Measurements from ENCODE around the gene SOX1. TPM values are rescaled to one million over a fixed set of nuclear protein-coding genes. Genes with fewer than 3 reads are reported as not detected.

SOX1 gene
- total RNA-seq, 5 donors from 2014 or later (not counting 1 experiment from before 2014, with no cell fraction given), result not detected

DNA sequence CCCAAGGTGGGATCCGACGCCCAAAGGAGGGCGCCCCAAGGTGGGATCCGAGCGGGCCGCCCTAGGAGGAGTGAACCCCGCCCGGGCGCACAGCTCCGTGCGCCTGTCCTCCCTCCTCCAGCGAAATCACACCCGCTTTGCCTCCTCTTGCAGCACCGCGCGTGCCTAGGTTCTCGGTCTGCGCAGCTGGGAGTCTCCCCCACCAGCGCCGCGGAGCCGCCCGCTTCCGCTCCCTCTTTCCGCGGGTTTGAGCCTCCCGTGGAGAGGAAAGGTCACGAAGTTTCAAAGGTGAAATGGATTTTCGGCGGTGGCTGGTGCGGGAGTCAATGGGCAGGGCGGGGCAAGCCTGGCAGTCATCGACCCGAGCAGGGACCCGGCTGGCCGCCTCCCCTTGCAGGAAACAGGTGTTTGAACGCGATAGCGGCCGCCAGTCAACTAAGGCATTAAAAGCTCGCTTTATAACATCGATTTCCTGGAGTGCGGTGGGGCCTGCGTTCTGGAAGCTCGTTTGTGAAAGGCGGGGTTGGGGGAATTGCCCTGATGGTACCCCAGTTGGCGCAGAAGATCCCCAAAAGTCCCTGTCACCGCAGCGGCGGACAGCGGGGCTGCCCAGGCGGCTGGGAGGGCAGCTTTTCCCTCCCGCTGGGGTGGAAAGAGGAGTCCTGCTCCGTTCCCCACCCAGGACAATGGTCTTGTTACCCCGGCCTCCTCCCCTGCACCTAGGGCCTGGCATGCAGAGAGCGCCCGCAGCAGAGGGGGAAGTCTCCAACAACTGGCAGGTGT lies 9.0 kb upstream of the SOX1 start:
- Histone ChIP-seq H3K4me3 (ENCODE audit: control insufficient read depth in 1 of 2, extremely low read depth in 1 of 2, low read length in 1 of 2) (peak overlapping the region in 1 of 2 donors; percentile 5), H3K27ac (ENCODE audit: low read length) (no peak overlapping the region), H3K36me3 (ENCODE audit: control insufficient read depth in 2 of 2, extremely low read depth in 1 of 2, insufficient read depth in 1 of 2, low read length in 1 of 2) (no peaks in the 10 kb centered on the region), H3K27me3 (replicated peaks in 1 of 2; ENCODE audit: control insufficient read depth in 2 of 2, extremely low read depth in 1 of 2, insufficient read depth in 2 of 2, low read length in 1 of 2) (peaks cover 34 to 92% of the 10 kb centered on the region in 2 experiments), H3K9me3 (no peaks in the 10 kb centered on the region), H3K4me1 (ENCODE audit: control insufficient read depth in 1 of 2, extremely low read depth in 1 of 2, insufficient read depth in 2 of 2, low read length in 2 of 2) (peaks cover 0 to 3% of the 10 kb centered on the region in 2 experiments)
- Mint-ChIP-seq H3K27me3 (peaks cover 47 to 69% of the 10 kb centered on the region in 2 donors), H3K4me1 (peaks cover 2 to 8% (median 5%) of the 10 kb centered on the region in 3 donors), H3K9me3 (no peaks in the 10 kb centered on the region), H3K4me3 (no peak overlapping the region), H3K27ac (no peak overlapping the region), H3K36me3 (no peaks in the 10 kb centered on the region)
- no peak for DNase-seq
- POLR2A ChIA-PET, result no interaction called here
- no peak for ATAC-seq (replicated peaks in 1 of 4)
- 2% methylated on average over 49 of the region's 57 CpGs for WGBS (ENCODE audit: insufficient coverage)
- CTCF ChIA-PET, result no interaction called here

DNA sequence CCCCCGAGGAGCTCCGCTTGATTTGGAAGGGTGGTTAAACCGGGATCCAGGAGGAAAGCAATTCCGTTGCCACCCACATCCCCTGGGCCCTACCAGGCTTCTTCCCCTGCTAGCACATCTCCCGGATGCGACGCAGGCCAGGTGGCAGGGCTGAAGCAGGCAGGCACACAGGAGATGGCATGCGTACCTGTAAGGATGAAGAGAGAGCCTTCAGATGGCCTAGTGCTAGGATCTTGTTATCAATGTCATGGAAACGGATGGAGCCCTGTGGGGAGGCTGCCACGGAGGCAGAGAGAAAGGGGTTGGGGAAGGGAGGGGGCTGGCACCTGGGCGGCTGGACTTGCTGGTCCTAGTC lies 8.5 kb upstream of the SOX1 start:
- ChIA-PET CTCF (no interaction called here), POLR2A (no interaction called here)
- Histone ChIP-seq H3K27ac (ENCODE audit: low read length) (no peak overlapping the region), H3K4me3 (ENCODE audit: control insufficient read depth in 1 of 2, extremely low read depth in 1 of 2, low read length in 1 of 2) (no peak overlapping the region), H3K9me3 (no peaks in the 10 kb centered on the region), H3K4me1 (ENCODE audit: control insufficient read depth in 1 of 2, extremely low read depth in 1 of 2, insufficient read depth in 2 of 2, low read length in 2 of 2) (peaks cover 0 to 3% of the 10 kb centered on the region in 2 experiments), H3K27me3 (replicated peaks in 1 of 2; ENCODE audit: control insufficient read depth in 2 of 2, extremely low read depth in 1 of 2, insufficient read depth in 2 of 2, low read length in 1 of 2) (peaks cover 31 to 93% of the 10 kb centered on the region in 2 experiments), H3K36me3 (ENCODE audit: control insufficient read depth in 2 of 2, extremely low read depth in 1 of 2, insufficient read depth in 1 of 2, low read length in 1 of 2) (no peaks in the 10 kb centered on the region)
- no peaks in the 10 kb centered on the region for H3K36me3 Mint-ChIP-seq
- no peak for ATAC-seq (replicated peaks in 1 of 4)
- H3K4me1 Mint-ChIP-seq, result peaks cover 2 to 8% (median 8%) of the 10 kb centered on the region in 3 donors
- no peak overlapping the region for H3K27ac Mint-ChIP-seq
- H3K27me3 Mint-ChIP-seq, result peaks cover 49 to 70% of the 10 kb centered on the region in 2 donors
- DNase-seq, result no peak
- no peak overlapping the region for H3K4me3 Mint-ChIP-seq
- 6% methylated on average over 7 of the region's 11 CpGs for WGBS (ENCODE audit: insufficient coverage)
- no peaks in the 10 kb centered on the region for H3K9me3 Mint-ChIP-seq

DNA sequence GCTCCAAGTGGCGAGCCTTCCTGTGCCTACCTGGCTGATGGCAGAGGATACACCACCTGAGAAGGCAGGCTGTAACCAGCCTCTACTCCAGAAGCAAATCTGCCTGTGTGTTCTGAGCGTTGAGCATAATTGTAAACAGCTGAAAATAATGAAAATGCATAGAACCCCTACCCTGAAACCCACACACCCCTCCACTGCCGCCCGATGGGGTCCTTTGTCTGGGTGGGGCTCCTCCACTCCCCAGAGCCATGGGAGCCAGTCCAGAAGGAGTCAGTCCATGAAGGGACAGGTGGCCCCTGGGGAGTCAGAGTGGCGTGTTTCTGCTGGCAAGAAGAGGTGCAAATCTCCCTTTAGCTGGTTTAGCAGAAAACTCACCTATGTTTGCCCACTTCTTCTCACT lies 8.0 kb upstream of the SOX1 start:
- Histone ChIP-seq H3K27me3 (replicated peaks in 1 of 2; ENCODE audit: control insufficient read depth in 2 of 2, extremely low read depth in 1 of 2, insufficient read depth in 2 of 2, low read length in 1 of 2) (peaks cover 35 to 90% of the 10 kb centered on the region in 2 experiments), H3K4me3 (ENCODE audit: control insufficient read depth in 1 of 2, extremely low read depth in 1 of 2, low read length in 1 of 2) (no peak overlapping the region), H3K4me1 (ENCODE audit: control insufficient read depth in 1 of 2, extremely low read depth in 1 of 2, insufficient read depth in 2 of 2, low read length in 2 of 2) (peaks cover 0 to 3% of the 10 kb centered on the region in 2 experiments), H3K27ac (ENCODE audit: low read length) (no peak overlapping the region), H3K9me3 (no peaks in the 10 kb centered on the region), H3K36me3 (ENCODE audit: control insufficient read depth in 2 of 2, extremely low read depth in 1 of 2, insufficient read depth in 1 of 2, low read length in 1 of 2) (no peaks in the 10 kb centered on the region)
- peaks cover 2 to 8% (median 8%) of the 10 kb centered on the region in 3 donors for H3K4me1 Mint-ChIP-seq
- ChIA-PET CTCF (no interaction called here), POLR2A (no interaction called here)
- H3K9me3 Mint-ChIP-seq, result no peaks in the 10 kb centered on the region
- peaks cover 53 to 75% of the 10 kb centered on the region in 2 donors for H3K27me3 Mint-ChIP-seq
- no peak overlapping the region for H3K27ac Mint-ChIP-seq
- no peak overlapping the region for H3K4me3 Mint-ChIP-seq
- H3K36me3 Mint-ChIP-seq, result no peaks in the 10 kb centered on the region
- no peak for ATAC-seq (replicated peaks in 1 of 4)
- WGBS (ENCODE audit: insufficient coverage), result 39% methylated on average over 3 of the region's 5 CpGs
- DNase-seq, result no peak

DNA sequence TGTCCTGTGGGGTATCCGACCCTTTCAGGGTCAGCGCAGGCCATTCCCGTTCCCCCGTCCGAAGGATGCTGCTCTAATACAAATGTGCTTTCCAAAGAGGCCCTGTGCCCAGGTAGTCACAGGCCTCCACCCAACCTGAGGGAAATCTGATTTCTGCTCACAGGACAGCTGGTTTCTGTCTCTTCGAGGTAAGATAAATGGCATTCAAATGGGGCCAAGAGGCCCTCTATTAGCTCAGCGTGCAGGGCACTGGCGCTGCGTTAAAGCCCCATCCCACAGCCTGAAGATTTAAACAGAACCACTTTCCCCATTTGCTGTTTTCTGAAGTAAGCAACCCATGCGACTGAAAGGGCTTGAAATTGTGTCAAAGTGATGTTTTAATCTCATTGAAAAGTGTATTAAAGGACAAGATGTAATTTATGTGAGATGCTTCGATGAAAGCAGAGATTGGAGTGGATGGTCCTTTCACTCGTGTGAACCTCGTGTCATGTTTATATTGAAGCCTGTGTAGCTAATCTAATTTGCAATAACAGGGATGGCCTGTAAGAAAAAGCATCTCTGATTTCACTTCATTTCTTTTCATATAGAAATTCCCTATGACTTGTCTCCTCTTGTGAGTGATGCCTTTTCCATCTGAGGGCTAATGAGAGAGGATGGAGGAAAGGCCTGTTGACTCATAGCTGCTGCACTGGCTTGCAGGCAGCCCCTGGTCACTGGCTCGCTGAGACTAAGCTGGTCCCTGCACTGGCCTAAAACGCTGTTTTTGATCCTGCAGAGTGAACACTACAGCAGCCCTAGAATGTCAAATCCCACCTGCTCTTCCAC lies 7.3 kb upstream of the SOX1 start:
- no peaks in the 10 kb centered on the region for H3K36me3 Mint-ChIP-seq
- Histone ChIP-seq H3K9me3 (no peaks in the 10 kb centered on the region), H3K4me3 (ENCODE audit: control insufficient read depth in 1 of 2, extremely low read depth in 1 of 2, low read length in 1 of 2) (no peak overlapping the region), H3K27ac (ENCODE audit: low read length) (no peak overlapping the region), H3K27me3 (replicated peaks in 1 of 2; ENCODE audit: control insufficient read depth in 2 of 2, extremely low read depth in 1 of 2, insufficient read depth in 2 of 2, low read length in 1 of 2) (peaks cover 37 to 89% of the 10 kb centered on the region in 2 experiments), H3K4me1 (ENCODE audit: control insufficient read depth in 1 of 2, extremely low read depth in 1 of 2, insufficient read depth in 2 of 2, low read length in 2 of 2) (peaks cover 0 to 3% of the 10 kb centered on the region in 2 experiments), H3K36me3 (ENCODE audit: control insufficient read depth in 2 of 2, extremely low read depth in 1 of 2, insufficient read depth in 1 of 2, low read length in 1 of 2) (no peaks in the 10 kb centered on the region)
- no peak for ATAC-seq (replicated peaks in 1 of 4)
- CTCF ChIA-PET, result interaction anchor here in 1 of 2 donors (0.7 kb wide), 1 partner anchor 546 kb away, joined by 3 read pairs; no protein-coding TSS in a partner anchor
- H3K27ac Mint-ChIP-seq, result no peak overlapping the region
- H3K4me3 Mint-ChIP-seq, result no peak overlapping the region
- peaks cover 2 to 8% (median 6%) of the 10 kb centered on the region in 3 donors for H3K4me1 Mint-ChIP-seq
- no peak for DNase-seq
- H3K27me3 Mint-ChIP-seq, result peaks cover 56 to 77% of the 10 kb centered on the region in 2 donors
- POLR2A ChIA-PET, result no interaction called here
- WGBS (ENCODE audit: insufficient coverage), result 22% methylated on average over 7 of the region's 15 CpGs
- H3K9me3 Mint-ChIP-seq, result no peaks in the 10 kb centered on the region

DNA sequence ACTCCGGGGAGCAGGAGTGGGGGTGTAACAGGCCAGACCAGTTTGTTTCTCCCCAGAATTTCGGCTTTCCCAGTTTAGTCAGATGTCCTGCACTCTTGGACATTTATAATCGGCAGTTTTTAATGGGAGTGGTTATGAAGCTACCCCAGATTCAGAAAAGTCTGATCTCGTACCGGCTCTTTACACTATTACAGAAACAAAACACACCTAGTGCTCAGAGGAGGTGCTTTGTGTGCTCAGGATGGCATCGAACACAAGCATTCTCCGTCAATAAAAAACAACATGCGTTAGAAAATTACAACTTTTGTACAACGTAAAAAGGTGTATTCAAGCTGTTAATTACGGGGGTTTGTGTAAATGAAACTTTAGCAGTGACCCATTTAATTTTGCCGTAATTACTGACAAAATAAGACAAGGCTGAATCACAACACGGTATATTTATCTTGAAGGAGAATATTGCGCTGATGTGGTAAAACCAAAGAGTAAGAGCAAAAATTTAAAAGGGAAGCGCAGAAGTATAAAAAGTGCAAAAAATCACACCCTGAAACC lies 6.6 kb upstream of the SOX1 start:
- no peak overlapping the region for H3K27ac Mint-ChIP-seq
- no peaks in the 10 kb centered on the region for H3K36me3 Mint-ChIP-seq
- peaks cover 55 to 76% of the 10 kb centered on the region in 2 donors for H3K27me3 Mint-ChIP-seq
- no peak for DNase-seq
- H3K4me3 Mint-ChIP-seq, result no peak overlapping the region
- WGBS (ENCODE audit: insufficient coverage), result 0% methylated on average over 1 of the region's 14 CpGs
- no peak overlapping the region for H3K27ac ChIP-seq (ENCODE audit: low read length)
- no peaks in the 10 kb centered on the region for H3K36me3 ChIP-seq (ENCODE audit: control insufficient read depth in 2 of 2, extremely low read depth in 1 of 2, insufficient read depth in 1 of 2, low read length in 1 of 2)
- CTCF ChIA-PET, result interaction anchor here in 1 of 2 donors (0.7 kb wide), 1 partner anchor 546 kb away, joined by 3 read pairs; no protein-coding TSS in a partner anchor
- H3K27me3 ChIP-seq (replicated peaks in 1 of 2; ENCODE audit: control insufficient read depth in 2 of 2, extremely low read depth in 1 of 2, insufficient read depth in 2 of 2, low read length in 1 of 2), result peaks cover 30 to 82% of the 10 kb centered on the region in 2 experiments
- POLR2A ChIA-PET, result no interaction called here
- H3K4me1 Mint-ChIP-seq, result peaks cover 3 to 4% (median 4%) of the 10 kb centered on the region in 3 donors
- H3K9me3 Mint-ChIP-seq, result no peaks in the 10 kb centered on the region
- H3K4me1 ChIP-seq (ENCODE audit: control insufficient read depth in 1 of 2, extremely low read depth in 1 of 2, insufficient read depth in 2 of 2, low read length in 2 of 2), result peaks cover 0 to 3% of the 10 kb centered on the region in 2 experiments
- H3K4me3 ChIP-seq (ENCODE audit: control insufficient read depth in 1 of 2, extremely low read depth in 1 of 2, low read length in 1 of 2), result no peak overlapping the region
- no peak for ATAC-seq (replicated peaks in 1 of 4)
- no peaks in the 10 kb centered on the region for H3K9me3 ChIP-seq

DNA sequence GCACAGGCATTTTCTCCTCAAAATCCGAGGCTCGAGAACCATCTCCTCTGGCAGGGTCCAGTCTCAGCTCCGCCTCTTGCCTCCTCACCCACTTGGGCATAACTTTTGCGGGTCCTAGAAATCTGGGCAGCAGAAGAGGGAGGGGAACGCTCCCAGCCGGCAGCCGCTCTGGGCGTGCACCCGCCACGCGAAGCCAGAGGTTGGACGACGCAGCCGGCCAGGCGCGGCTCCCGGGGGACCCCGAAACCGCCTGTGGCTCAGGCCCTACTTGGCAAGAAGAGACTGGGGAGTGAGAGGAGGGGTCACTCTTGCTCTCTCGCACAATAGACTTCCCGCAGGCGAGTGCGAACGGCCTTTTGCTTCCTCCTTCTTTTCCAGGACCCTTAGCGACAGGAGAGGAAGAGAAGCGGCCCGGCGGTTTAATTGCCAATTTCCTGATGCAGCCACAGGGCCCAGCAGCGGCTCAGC lies 6.0 kb upstream of the SOX1 start:
- no peak overlapping the region for H3K4me3 Mint-ChIP-seq

More for the DNA sequence above, 6.0 kb upstream of the SOX1 start:
- Histone ChIP-seq H3K4me1 (ENCODE audit: control insufficient read depth in 1 of 2, extremely low read depth in 1 of 2, insufficient read depth in 2 of 2, low read length in 2 of 2) (peaks cover 0 to 9% of the 10 kb centered on the region in 2 experiments), H3K9me3 (no peaks in the 10 kb centered on the region), H3K36me3 (ENCODE audit: control insufficient read depth in 2 of 2, extremely low read depth in 1 of 2, insufficient read depth in 1 of 2, low read length in 1 of 2) (no peaks in the 10 kb centered on the region), H3K27ac (ENCODE audit: low read length) (no peak overlapping the region), H3K27me3 (replicated peaks in 1 of 2; ENCODE audit: control insufficient read depth in 2 of 2, extremely low read depth in 1 of 2, insufficient read depth in 2 of 2, low read length in 1 of 2) (peaks cover 30 to 82% of the 10 kb centered on the region in 2 experiments), H3K4me3 (ENCODE audit: control insufficient read depth in 1 of 2, extremely low read depth in 1 of 2, low read length in 1 of 2) (no peak overlapping the region)
- peaks cover 55 to 79% of the 10 kb centered on the region in 2 donors for H3K27me3 Mint-ChIP-seq
- H3K27ac Mint-ChIP-seq, result no peak overlapping the region
- H3K36me3 Mint-ChIP-seq, result no peaks in the 10 kb centered on the region
- H3K4me1 Mint-ChIP-seq, result peaks cover 4 to 9% (median 9%) of the 10 kb centered on the region in 3 donors
- POLR2A ChIA-PET, result no interaction called here
- WGBS (ENCODE audit: insufficient coverage), result 6% methylated on average over 16 of the region's 29 CpGs
- CTCF ChIA-PET, result no interaction called here
- ATAC-seq (replicated peaks in 1 of 4) (no peak), DNase-seq (no peak)
- H3K9me3 Mint-ChIP-seq, result no peaks in the 10 kb centered on the region

All from T-cell (primary cell).